AG09309 (cell line): ENCODE results near the gene GPN2.
"Not testable (repeated sequence)": the region's sequence is repeated elsewhere in the genome, so short reads cannot be mapped to it uniquely, and the experiment has no call there.

Experiments used
- DNase-seq: peaks from one replicate; pipeline ENCODE4 v3.0.0-alpha.2; 2010; ENCODE audit warnings: low read depth
- H3K4me3 ChIP-seq: 2 replicates; pipeline ENCODE4 v1.5.1; 2011; ENCODE audit warnings: mild to moderate bottlenecking, low read depth, low read length, moderate library complexity; ENCODE audit not compliant: control insufficient read depth
- TF ChIP-seq, protein P1 (sequence below): IDR thresholded peaks from 2 replicates; pipeline ENCODE4 v1.5.1; 2011; ENCODE audit warnings: mild to moderate bottlenecking, low read depth, low read length, inconsistent platforms; ENCODE audit not compliant: insufficient read depth, control insufficient read depth; ENCODE audit errors: missing control alignments

The GPN2 gene

DNA sequence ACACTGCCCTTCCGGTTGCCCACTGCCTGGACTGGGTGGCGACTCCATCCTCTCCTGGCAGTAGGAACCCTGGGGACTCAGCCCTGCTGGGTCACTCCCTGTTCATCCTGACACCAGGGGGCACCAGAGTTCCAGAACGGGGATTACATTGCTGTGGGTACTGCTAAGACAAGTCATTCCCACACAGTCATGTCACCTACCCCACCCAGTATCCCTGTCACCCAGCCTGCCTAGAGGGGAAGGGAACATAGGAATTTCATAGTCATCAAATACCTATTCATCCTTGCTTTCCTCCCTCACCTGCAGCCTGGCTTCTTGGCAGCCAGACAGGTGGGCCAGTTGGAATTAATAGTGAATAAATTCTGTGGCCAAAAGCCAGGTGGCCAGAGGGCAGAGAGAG, 36.9 kb downstream of the GPN2 start:
- TF ChIP-seq, protein P1, sequence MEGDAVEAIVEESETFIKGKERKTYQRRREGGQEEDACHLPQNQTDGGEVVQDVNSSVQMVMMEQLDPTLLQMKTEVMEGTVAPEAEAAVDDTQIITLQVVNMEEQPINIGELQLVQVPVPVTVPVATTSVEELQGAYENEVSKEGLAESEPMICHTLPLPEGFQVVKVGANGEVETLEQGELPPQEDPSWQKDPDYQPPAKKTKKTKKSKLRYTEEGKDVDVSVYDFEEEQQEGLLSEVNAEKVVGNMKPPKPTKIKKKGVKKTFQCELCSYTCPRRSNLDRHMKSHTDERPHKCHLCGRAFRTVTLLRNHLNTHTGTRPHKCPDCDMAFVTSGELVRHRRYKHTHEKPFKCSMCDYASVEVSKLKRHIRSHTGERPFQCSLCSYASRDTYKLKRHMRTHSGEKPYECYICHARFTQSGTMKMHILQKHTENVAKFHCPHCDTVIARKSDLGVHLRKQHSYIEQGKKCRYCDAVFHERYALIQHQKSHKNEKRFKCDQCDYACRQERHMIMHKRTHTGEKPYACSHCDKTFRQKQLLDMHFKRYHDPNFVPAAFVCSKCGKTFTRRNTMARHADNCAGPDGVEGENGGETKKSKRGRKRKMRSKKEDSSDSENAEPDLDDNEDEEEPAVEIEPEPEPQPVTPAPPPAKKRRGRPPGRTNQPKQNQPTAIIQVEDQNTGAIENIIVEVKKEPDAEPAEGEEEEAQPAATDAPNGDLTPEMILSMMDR = peak; percentile 93
- no peak overlapping the region for H3K4me3 ChIP-seq
- DNase-seq = peak; percentile 51

DNA sequence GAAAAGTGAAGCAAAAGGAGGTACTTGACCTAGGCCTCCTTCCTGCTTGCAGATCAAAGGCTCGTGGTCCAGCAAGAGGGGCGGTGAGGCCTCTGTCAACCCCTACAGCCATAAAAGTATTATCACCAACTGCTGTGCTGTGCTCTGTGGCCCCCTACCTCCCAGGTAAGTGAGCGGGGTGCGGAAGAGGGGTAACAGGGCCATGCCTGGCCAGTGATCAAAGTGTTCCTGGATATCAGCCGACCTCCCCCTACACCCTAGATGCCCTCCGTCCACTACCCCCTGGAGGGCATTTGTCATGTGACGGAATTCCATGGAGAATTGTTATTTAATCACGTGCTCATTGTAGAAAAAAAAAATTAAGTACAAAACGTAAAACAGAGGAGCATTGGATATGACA, 37.4 kb downstream of the GPN2 start:
- no peak overlapping the region for H3K4me3 ChIP-seq
- TF ChIP-seq, protein P1 = no peak
- no peak for DNase-seq

- DNase-seq = no peak
- no peak overlapping the region for H3K4me3 ChIP-seq
- TF ChIP-seq, protein P1 = no peak
Observed at GRCh38 chr1:26851106-26851684, 38.9 kb downstream of the GPN2 start.

- peak; percentile 69 for DNase-seq
- no peak overlapping the region for H3K4me3 ChIP-seq
Observed at GRCh38 chr1:26848941-26849774, 40.9 kb downstream of the GPN2 start.

DNA sequence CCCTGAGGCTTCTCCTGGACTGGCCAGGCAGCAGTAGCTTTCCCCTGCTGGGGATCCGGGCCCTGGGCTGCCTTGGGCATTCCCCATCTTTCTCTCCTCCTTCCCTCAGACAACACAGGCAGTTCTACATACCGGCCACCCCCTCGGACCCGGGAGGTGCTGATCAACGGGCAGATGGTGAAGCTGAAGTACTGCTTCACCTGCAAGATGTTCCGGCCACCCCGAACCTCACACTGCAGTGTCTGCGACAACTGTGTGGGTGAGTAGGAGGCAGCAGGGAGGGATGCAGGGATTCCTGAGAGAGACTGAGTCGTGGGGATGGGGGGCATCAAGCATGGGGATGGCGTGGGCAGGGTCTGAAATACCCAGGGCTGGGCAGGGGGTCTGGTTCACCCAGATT, 41.6 kb downstream of the GPN2 start:
- no peak for DNase-seq
- TF ChIP-seq, protein P1 = no peak

More at GRCh38 chr1:26848941-26849774, 40.9 kb downstream of the GPN2 start:
- TF ChIP-seq, protein P1 = no peak

DNA sequence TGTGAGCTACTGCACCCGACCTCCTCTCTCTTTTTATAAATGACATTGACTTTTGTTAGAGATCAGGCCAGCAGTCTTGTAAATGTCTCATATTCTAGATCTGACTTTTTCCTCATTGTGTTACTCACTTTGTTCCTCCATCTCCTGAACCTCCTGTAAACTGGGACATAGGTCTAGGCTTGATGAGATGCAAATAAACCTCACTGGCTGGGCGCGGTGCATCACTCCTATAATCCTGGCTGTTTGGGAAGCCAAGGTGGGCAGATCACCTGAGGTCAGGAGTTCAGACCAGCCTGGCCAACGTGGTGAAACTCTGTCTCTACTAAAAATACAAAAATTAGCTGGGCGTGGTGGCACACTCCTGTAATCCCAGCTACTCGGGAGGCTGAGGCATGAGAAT, 42.3 kb downstream of the GPN2 start:
- not testable (repeated sequence) for DNase-seq, H3K4me3 ChIP-seq

More for the DNA sequence above, 41.6 kb downstream of the GPN2 start:
- H3K4me3 ChIP-seq = no peak overlapping the region

GRCh38 chr1:26844424-26845196, 45.5 kb downstream of the GPN2 start:
- TF ChIP-seq, protein P1 = no peak
- DNase-seq = no peak
- no peak overlapping the region for H3K4me3 ChIP-seq
